Heart left ventricle (tissue), 13 donors: ENCODE data around the gene CDC23.

ENCODE experiments used
- CTCF ChIP-seq, 12 donors: fragments of 200-600 bp; sonication (generic) in 4 of 12; IDR thresholded peaks; one replicate each; pipeline versions ENCODE4 v1.5.0 to v1.8.0; 2018 to 2022; ENCODE audit warnings: antibody characterized with exemption in 12 of 12, mild to moderate bottlenecking in 5 of 12
- POLR2A ChIP-seq, 2 donors: fragments of 450-650 bp; IDR thresholded peaks; one replicate each; pipeline ENCODE4 v1.6.1; 2017; ENCODE audit warnings: antibody characterized with exemption in 2 of 2, mild to moderate bottlenecking in 2 of 2, moderate library complexity in 2 of 2
- donor health status: ischemic (EF 13 %, LVEDD 7.1; RV severe dilation, severe dysfunction).
- donor health status: DM: no; HTN: yes; CAD: no.
- donor health status: DM: no; HTN: no; CAD: no.
- donor health status: ischemic (EF 25% LVEDD 6.9; RV normal size, moderate dysfunction).
- donor health status: ischemic (EF 25% LVEDD 5.7; RV mildly dilated, moderate dysfunction).
- donor health status: ischemic (EF 35%, LVEDD 5.7; RV mildly dilated, moderate dysfunction).
- donor health status: nonischemic (EF 11% LVEDD 7.7; RV severe dilation, severe dysfunction).
- donor health status: DM: yes; HTN: yes; CAD: no.
- donor health status: PGD.
- donor health status: ischemic (EF 29% LVEDD 5.4; RV normal size, mild dysfunction).
- donor health status: nonischemic (EF 23%, LVEDD 6.1; RV moderate dilation, normal function).

- TF ChIP-seq CTCF (IDR thresholded peaks at IDR 0.05): no peak
- TF ChIP-seq POLR2A (IDR thresholded peaks at IDR 0.05): no peak
These were observed 17.1 kb upstream of the CDC23 start for GRCh38 chr5:138230261-138230660.
